Measurements from ENCODE around the gene MKI67. TPM values are rescaled to one million over a fixed set of nuclear protein-coding genes. Genes with fewer than 3 reads are reported as not detected.

MKI67 gene
- polyA plus RNA-seq, 1 donor (not counting 4 experiments of a cell fraction or from before 2014, with no cell fraction given) = 10.4 TPM

GRCh38 chr10:128064108-128064969 lies 61.9 kb downstream of the MKI67 start:
- H3K4me3 ChIP-seq (ENCODE audit: control insufficient read depth in 2 of 3, extremely low read depth in 1 of 3, insufficient read depth in 2 of 3, low read depth in 1 of 3, low read length in 3 of 3) = no peak overlapping the region
- H2AFZ ChIP-seq (ENCODE audit: control insufficient read depth, low read length) = no peak overlapping the region
- H3K27me3 ChIP-seq (ENCODE audit: control insufficient read depth, extremely low read depth, insufficient read depth, low read length) = no peaks in the 10 kb centered on the region
- peaks cover 30% of the 10 kb centered on the region for H3K4me1 ChIP-seq (ENCODE audit: control insufficient read depth, extremely low read depth, insufficient read depth, low read length)
- peak overlapping the region; percentile 46 for H3K4me2 ChIP-seq (ENCODE audit: control insufficient read depth, extremely low read depth, insufficient read depth, low read depth, low read length)
- no peaks in the 10 kb centered on the region for H3K9me1 ChIP-seq (ENCODE audit: control insufficient read depth, extremely low read depth, insufficient read depth, low read length)
- no peaks in the 10 kb centered on the region for H3K9me3 ChIP-seq (ENCODE audit: control insufficient read depth, low read depth, low read length)
- TF ChIP-seq, protein P1, sequence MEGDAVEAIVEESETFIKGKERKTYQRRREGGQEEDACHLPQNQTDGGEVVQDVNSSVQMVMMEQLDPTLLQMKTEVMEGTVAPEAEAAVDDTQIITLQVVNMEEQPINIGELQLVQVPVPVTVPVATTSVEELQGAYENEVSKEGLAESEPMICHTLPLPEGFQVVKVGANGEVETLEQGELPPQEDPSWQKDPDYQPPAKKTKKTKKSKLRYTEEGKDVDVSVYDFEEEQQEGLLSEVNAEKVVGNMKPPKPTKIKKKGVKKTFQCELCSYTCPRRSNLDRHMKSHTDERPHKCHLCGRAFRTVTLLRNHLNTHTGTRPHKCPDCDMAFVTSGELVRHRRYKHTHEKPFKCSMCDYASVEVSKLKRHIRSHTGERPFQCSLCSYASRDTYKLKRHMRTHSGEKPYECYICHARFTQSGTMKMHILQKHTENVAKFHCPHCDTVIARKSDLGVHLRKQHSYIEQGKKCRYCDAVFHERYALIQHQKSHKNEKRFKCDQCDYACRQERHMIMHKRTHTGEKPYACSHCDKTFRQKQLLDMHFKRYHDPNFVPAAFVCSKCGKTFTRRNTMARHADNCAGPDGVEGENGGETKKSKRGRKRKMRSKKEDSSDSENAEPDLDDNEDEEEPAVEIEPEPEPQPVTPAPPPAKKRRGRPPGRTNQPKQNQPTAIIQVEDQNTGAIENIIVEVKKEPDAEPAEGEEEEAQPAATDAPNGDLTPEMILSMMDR (optimal IDR thresholded peaks at IDR 0.05 in 1 of 3, IDR thresholded peaks at IDR 0.05 in 1 of 3, conservative IDR thresholded peaks at IDR 0.05 in 1 of 3; ENCODE audit: extremely low read depth in 1 of 3, insufficient read depth in 2 of 3, low read length in 3 of 3) = no peak
- no peak for TF ChIP-seq EZH2 (IDR thresholded peaks at IDR 0.05; ENCODE audit: low read length)
- peak overlapping the region; percentile 56 for H3K9ac ChIP-seq (ENCODE audit: control insufficient read depth, extremely low read depth, insufficient read depth, low read length)
- FAIRE-seq (peak; percentile 95), DNase-seq (ENCODE audit: low read depth, low spot score) (no peak)
- H3K27ac ChIP-seq (ENCODE audit: control insufficient read depth, insufficient read depth, low read length) = peak overlapping the region; percentile 89
- H4K20me1 ChIP-seq (ENCODE audit: control insufficient read depth, extremely low read depth, insufficient read depth, low read length) = no peaks in the 10 kb centered on the region
- dilution Hi-C loops (cut with MboI; ENCODE audit: extremely low pct_ligation_motif_present, low sequenced_read_pairs) = no loop called here
- no peaks in the 10 kb centered on the region for H3K79me2 ChIP-seq (ENCODE audit: control insufficient read depth, insufficient read depth, low read length)
- H3K36me3 ChIP-seq (ENCODE audit: control insufficient read depth in 2 of 2, extremely low read depth in 1 of 2, insufficient read depth in 2 of 2, low read length in 2 of 2) = peaks cover 48% of the 10 kb centered on the region in 2 experiments

GRCh38 chr10:128063736-128064107 lies 62.5 kb downstream of the MKI67 start:
- Histone ChIP-seq H3K27me3 (ENCODE audit: control insufficient read depth, extremely low read depth, insufficient read depth, low read length) (no peaks in the 10 kb centered on the region), H3K4me1 (ENCODE audit: control insufficient read depth, extremely low read depth, insufficient read depth, low read length) (peaks cover 30% of the 10 kb centered on the region), H4K20me1 (ENCODE audit: control insufficient read depth, extremely low read depth, insufficient read depth, low read length) (no peaks in the 10 kb centered on the region), H2AFZ (ENCODE audit: control insufficient read depth, low read length) (no peak overlapping the region), H3K79me2 (ENCODE audit: control insufficient read depth, insufficient read depth, low read length) (no peaks in the 10 kb centered on the region), H3K27ac (ENCODE audit: control insufficient read depth, insufficient read depth, low read length) (peak overlapping the region; percentile 89), H3K4me2 (ENCODE audit: control insufficient read depth, extremely low read depth, insufficient read depth, low read depth, low read length) (peak overlapping the region; percentile 46), H3K9ac (ENCODE audit: control insufficient read depth, extremely low read depth, insufficient read depth, low read length) (peak overlapping the region; percentile 56), H3K9me1 (ENCODE audit: control insufficient read depth, extremely low read depth, insufficient read depth, low read length) (no peaks in the 10 kb centered on the region), H3K9me3 (ENCODE audit: control insufficient read depth, low read depth, low read length) (no peaks in the 10 kb centered on the region), H3K36me3 (ENCODE audit: control insufficient read depth in 2 of 2, extremely low read depth in 1 of 2, insufficient read depth in 2 of 2, low read length in 2 of 2) (peaks cover 46 to 54% of the 10 kb centered on the region in 2 experiments), H3K4me3 (ENCODE audit: control insufficient read depth in 2 of 3, extremely low read depth in 1 of 3, insufficient read depth in 2 of 3, low read depth in 1 of 3, low read length in 3 of 3) (no peak overlapping the region)
- DNase-seq (ENCODE audit: low read depth, low spot score) (peak; percentile 69), FAIRE-seq (peak; percentile 93)
- dilution Hi-C loops (cut with MboI; ENCODE audit: extremely low pct_ligation_motif_present, low sequenced_read_pairs) = no loop called here
- TF ChIP-seq EZH2 (IDR thresholded peaks at IDR 0.05; ENCODE audit: low read length) = no peak
- TF ChIP-seq, protein P1 (optimal IDR thresholded peaks at IDR 0.05 in 1 of 3, IDR thresholded peaks at IDR 0.05 in 1 of 3, conservative IDR thresholded peaks at IDR 0.05 in 1 of 3; ENCODE audit: extremely low read depth in 1 of 3, insufficient read depth in 2 of 3, low read length in 3 of 3) = no peak
